Osteocyte (in vitro differentiated cells): ENCODE results near the gene ENOX1. TPM values are rescaled to one million over a fixed set of nuclear protein-coding genes. Genes with fewer than 3 reads are reported as not detected.

Experiments used
- DNase-seq: peaks from one replicate; pipeline ENCODE4 v3.0.0; 2021; ENCODE audit warnings: mixed read lengths; ENCODE audit not compliant: unreplicated experiment; ENCODE audit errors: extremely low spot score
- H3K27ac Mint-ChIP-seq: one replicate; pipeline ENCODE4 v1.8.0; 2021; ENCODE audit warnings: mild to moderate bottlenecking, mixed read lengths; ENCODE audit not compliant: unreplicated experiment
- H3K27me3 Mint-ChIP-seq: one replicate; pipeline ENCODE4 v1.8.0; 2021; ENCODE audit warnings: mixed read lengths; ENCODE audit not compliant: unreplicated experiment
- H3K36me3 Mint-ChIP-seq: one replicate; pipeline ENCODE4 v1.8.0; 2021; ENCODE audit warnings: mixed read lengths; ENCODE audit not compliant: unreplicated experiment
- H3K4me1 Mint-ChIP-seq: one replicate; pipeline ENCODE4 v1.8.0; 2021; ENCODE audit warnings: mixed read lengths; ENCODE audit not compliant: unreplicated experiment
- H3K4me3 Mint-ChIP-seq: one replicate; pipeline ENCODE4 v1.8.0; 2021; ENCODE audit warnings: mild to moderate bottlenecking, moderate library complexity, mixed read lengths; ENCODE audit not compliant: unreplicated experiment
- H3K9me3 Mint-ChIP-seq: one replicate; pipeline ENCODE4 v1.8.0; 2021; ENCODE audit warnings: mixed read lengths; ENCODE audit not compliant: unreplicated experiment
- CTCF ChIP-seq: fragments of 200-600 bp; sonication (generic); IDR thresholded peaks from 2 replicates; pipeline ENCODE4 v1.5.0; 2021; ENCODE audit warnings: antibody characterized with exemption, mild to moderate bottlenecking, moderate library complexity
- total RNA-seq: library from RNA; stranded (reverse); gene quantifications from 2 replicates; pipeline ENCODE4 v1.2.1, GENCODE V29; 2021

The ENOX1 gene
- total RNA-seq, 1 donor from 2014 or later, result 5.9 TPM

- no peak for DNase-seq
- TF ChIP-seq CTCF, result no peak
- Mint-ChIP-seq H3K36me3 (no peaks in the 10 kb centered on the region), H3K27me3 (no peaks in the 10 kb centered on the region), H3K27ac (peak overlapping the region; percentile 31), H3K9me3 (no peaks in the 10 kb centered on the region), H3K4me3 (no peak overlapping the region), H3K4me1 (peaks cover 28% of the 10 kb centered on the region)
Observed at GRCh38 chr13:43728421-43728820, 58.4 kb downstream of the ENOX1 start.

GRCh38 chr13:43727856-43728255, 58.9 kb downstream of the ENOX1 start:
- H3K4me1 Mint-ChIP-seq, result peaks cover 28% of the 10 kb centered on the region
- H3K27me3 Mint-ChIP-seq, result no peaks in the 10 kb centered on the region
- H3K27ac Mint-ChIP-seq, result peak overlapping the region; percentile 16
- no peaks in the 10 kb centered on the region for H3K36me3 Mint-ChIP-seq
- DNase-seq, result no peak
- no peak for TF ChIP-seq CTCF
- no peak overlapping the region for H3K4me3 Mint-ChIP-seq
- no peaks in the 10 kb centered on the region for H3K9me3 Mint-ChIP-seq

GRCh38 chr13:43725460-43725859, 61.3 kb downstream of the ENOX1 start:
- H3K27ac Mint-ChIP-seq, result no peak overlapping the region
- no peak overlapping the region for H3K4me3 Mint-ChIP-seq
- no peak for TF ChIP-seq CTCF
- no peaks in the 10 kb centered on the region for H3K36me3 Mint-ChIP-seq
- no peak for DNase-seq
- peaks cover 4% of the 10 kb centered on the region for H3K9me3 Mint-ChIP-seq
- H3K4me1 Mint-ChIP-seq, result peaks cover 33% of the 10 kb centered on the region
- no peaks in the 10 kb centered on the region for H3K27me3 Mint-ChIP-seq

- H3K9me3 Mint-ChIP-seq, result peaks cover 17% of the 10 kb centered on the region
- H3K27me3 Mint-ChIP-seq, result no peaks in the 10 kb centered on the region
- H3K4me3 Mint-ChIP-seq, result no peak overlapping the region
- TF ChIP-seq CTCF, result no peak
- H3K4me1 Mint-ChIP-seq, result peaks cover 12% of the 10 kb centered on the region
- no peak for DNase-seq
- peaks cover 4% of the 10 kb centered on the region for H3K36me3 Mint-ChIP-seq
- H3K27ac Mint-ChIP-seq, result peak overlapping the region; percentile 27
Observed at GRCh38 chr13:43720780-43721397, 65.9 kb downstream of the ENOX1 start.

GRCh38 chr13:43698758-43699157, 88.0 kb downstream of the ENOX1 start:
- no peak for TF ChIP-seq CTCF
- Mint-ChIP-seq H3K27ac (peak overlapping the region; percentile 73), H3K36me3 (no peaks in the 10 kb centered on the region), H3K27me3 (no peaks in the 10 kb centered on the region), H3K9me3 (no peaks in the 10 kb centered on the region), H3K4me1 (peaks cover 26% of the 10 kb centered on the region), H3K4me3 (no peak overlapping the region)
- DNase-seq, result no peak
